HL-60/S4 treated with retinoic acid at 250 ng/mL for 4 days and 3 days (cell line): ENCODE data around the gene RAB28.
"Not testable (repeated sequence)": the region's sequence is repeated elsewhere in the genome, so short reads cannot be mapped to it uniquely, and the experiment has no call there.

Experiments used
- in situ Hi-C: fragments of 300-500 bp; cut with MboI; formaldehyde crosslinking; loops from 2 replicates; pipeline ENCODE4 v1.7.0; 2022; ENCODE audit warnings: low sequenced_read_pairs

Gene RAB28

GRCh38 chr4:13452927-13453579 lies 31.1 kb downstream of the RAB28 start:
- in situ Hi-C loops = no loop called here

DNA sequence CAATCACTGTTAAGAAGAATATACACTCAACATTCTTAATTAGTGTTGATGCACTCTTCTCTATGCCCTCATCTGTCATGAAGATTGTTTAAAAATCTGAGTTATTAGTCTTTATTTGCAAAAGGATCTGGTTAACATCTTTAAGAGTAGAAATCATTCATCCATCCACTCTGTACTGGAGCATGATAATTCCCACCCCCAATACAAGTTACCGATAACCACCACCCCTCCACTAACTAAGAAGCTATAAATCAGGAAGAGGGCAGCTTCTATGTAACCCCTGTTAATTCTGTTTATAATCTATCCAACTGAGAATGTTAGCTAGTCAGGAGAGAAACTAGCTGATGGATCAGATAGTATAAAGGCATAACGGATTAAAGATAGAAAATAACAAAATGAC lies 34.5 kb downstream of the RAB28 start:
- in situ Hi-C loops = no loop called here

DNA sequence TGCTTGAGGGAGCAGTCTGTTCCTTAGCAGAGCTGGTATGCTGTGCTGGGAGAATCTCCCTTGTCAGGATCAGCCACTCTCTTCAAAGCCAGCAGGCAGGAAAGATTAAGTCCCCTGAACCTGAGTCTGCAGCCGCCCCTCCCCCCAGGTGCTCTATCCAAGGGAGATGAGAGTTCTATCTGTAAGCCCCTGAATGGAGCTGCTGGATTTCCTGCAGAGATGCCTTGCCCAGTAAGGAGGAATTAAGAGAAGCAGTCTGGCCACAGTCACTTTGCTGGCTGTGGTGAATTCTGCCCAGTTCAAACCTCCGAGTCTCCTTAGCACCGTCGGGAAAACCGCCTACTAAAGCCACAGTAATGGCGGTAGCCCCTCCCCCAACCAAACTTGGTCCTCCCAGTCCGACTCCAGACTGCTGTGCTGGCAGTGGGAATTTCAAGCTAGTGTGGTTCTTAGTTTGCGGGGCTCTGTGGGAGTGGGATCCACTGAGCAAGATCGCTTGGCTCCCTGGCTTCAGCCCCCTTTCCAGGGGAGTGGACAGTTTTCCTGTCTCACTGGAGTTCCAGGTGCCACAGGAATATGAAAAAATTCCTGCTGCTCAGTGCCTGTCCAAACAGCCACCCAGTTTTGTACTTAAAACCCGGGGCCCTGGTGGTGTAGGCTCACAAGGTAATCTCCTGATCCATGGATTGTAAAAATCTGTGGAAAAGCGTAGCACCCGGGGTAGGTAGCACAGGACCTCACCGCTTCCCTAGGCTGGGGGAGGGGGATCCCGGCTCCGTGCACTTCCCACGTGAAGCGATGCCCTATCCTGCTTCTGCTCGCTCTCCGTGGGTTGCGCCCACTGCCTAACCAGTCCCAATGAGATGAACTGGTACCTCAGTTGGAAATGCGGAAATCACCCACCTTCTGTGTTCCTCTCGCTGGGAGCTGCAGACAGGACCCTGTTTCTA lies 38.0 kb downstream of the RAB28 start:
- in situ Hi-C loops = no loop called here

DNA sequence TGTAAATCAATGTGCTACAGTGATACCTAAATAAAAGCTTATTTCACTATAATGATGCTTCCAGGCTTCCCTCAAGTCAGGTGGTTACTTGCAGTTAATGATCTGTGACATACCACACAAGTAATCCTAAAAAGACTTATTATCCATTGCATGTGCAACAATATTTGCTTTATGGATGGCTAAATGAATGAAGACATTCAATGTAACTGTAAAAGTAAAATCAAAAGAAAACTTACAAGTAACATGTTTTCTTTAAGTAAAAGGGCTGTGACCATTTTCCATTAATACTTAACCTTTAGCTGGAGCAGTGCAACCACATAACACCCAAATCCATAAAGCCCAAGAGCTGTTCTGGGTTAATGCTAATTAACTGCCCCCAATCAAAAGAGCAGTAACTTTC lies 42.6 kb downstream of the RAB28 start:
- in situ Hi-C loops = no loop called here

- in situ Hi-C loops = no loop called here
Observed at GRCh38 chr4:13436962-13437361, 47.2 kb downstream of the RAB28 start.

GRCh38 chr4:13432453-13432852 lies 51.7 kb downstream of the RAB28 start:
- in situ Hi-C loops = no loop called here

GRCh38 chr4:13430834-13431568 lies 53.1 kb downstream of the RAB28 start:
- in situ Hi-C loops = no loop called here

DNA sequence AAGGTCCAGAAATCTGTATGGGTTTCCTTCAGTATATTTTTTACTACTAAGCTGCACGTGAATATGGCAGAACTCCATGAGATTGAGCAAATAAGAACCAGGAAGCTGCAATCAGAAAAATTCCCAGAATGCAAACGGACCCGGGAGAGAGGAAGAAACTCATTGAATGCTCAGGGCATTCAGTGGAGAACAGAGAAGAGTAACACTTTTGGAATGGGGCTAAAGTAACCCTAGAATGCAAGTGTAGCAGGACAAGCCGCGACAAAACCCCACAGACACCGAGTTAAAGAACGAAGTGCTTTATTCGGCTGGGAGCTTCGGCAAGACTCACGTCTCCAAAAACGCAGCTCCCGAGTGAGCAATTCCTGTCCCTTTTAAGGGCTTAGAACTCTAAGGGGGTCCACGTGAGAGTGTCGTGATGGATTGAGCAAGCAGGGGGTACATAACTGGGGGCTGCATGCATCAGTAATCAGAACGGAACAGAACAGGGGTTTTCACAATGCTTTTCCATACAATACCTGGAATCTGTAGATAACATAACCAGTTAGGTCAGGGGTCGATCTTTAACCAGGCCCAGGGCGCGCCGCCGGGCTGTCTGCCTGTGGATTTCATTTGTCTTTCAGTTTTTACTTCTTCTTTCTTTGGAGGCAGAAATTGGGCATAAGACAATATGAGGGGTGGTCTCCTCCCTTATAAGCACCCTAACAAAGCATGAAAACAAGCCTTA lies 56.4 kb downstream of the RAB28 start:
- in situ Hi-C loops = no loop called here

- in situ Hi-C loops = no loop called here
Observed at GRCh38 chr4:13415068-13415785, 68.9 kb downstream of the RAB28 start.

DNA sequence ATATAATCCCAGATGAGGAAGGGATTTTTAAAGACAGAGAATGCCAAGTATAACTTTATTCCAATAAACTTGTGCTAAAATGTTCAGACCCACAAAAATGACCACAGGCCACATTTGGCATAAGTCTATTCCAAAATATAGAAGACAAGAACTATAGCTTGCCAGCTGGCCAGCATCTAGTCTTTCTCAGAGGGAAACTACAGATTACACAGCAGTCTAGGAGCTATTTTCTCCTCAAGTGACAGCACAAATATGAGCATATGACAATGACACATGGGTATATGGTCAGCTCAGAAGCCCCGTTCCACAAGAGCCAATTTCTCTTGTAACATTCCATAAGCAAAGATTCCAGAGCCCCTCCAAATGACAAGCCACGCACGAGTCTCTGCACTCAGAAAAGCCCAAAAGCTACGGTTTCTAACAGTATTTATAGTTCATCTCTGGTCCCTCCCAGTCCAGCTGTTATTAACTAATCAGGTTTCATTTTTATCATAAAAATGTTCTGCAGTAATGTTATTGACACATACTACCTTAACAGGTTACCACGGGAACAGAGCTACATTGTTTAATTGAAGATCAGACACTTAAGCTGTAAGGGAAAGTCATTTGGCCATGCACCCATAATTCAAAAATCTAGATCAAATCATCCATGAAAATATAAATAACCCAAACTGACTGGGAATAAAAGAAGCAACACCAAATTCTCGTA lies 70.3 kb downstream of the RAB28 start:
- in situ Hi-C loops = no loop called here

DNA sequence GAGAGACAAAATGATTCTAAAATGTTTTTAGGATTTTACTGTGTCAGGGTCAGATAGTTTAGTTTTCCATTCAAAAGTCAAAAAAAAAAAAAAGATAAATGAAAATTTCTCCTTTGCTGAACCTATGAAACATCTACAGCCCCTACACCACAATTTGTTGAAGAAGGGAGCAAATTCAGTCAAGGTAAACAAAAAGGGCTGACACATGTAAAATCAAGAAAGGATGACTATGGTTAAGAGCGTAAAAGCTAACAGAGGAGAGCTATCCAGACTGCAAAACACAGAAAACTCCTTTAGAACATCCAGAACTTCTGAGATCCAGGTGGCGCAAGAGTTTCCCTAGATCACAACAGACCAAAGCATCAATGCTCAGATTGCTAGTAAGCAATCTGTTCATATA lies 72.2 kb downstream of the RAB28 start:
- in situ Hi-C loops = no loop called here

DNA sequence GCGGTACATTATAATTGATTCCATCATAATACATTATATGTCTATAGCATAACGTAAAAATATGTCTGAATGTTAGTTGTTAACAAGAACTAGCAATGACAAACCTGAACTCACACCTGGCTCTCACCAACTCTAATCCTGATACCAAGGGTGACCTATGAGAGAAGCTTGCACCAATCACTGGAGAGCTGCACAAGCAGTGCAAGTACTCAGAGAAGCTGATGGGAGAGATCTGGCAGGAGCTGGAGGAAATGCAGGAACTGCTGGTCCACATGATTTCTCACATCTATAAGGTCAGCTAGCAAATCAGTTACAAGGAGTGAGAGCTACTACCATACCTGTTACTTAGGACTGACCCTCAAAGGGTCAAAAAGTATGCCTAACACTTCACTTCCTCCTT lies 74.8 kb downstream of the RAB28 start:
- in situ Hi-C loops = no loop called here

GRCh38 chr4:13406156-13406555 lies 78.0 kb downstream of the RAB28 start:
- in situ Hi-C loops = not testable (repeated sequence)

- in situ Hi-C loops = no loop called here
Observed at GRCh38 chr4:13403833-13404232, 80.3 kb downstream of the RAB28 start.

- in situ Hi-C loops = no loop called here
Observed at GRCh38 chr4:13403326-13403725, 80.8 kb downstream of the RAB28 start.

DNA sequence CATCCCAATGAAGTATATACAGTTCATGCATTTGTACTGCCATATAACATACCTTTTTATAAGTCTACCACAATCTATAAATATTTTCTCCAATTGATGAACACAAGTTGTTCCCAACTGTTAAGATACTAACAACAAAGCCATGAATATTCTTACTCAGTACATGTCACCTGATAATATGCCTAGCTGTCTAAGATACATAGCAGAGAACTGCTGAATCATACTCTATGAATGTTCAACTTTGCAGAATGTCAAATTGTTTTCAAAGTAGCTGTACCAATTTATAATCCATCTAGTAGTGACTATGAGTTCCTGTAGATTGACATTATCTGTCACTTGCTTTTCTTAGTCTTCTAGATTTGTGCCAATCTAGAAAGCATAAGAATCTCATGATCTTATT lies 84.9 kb downstream of the RAB28 start:
- in situ Hi-C loops = no loop called here

DNA sequence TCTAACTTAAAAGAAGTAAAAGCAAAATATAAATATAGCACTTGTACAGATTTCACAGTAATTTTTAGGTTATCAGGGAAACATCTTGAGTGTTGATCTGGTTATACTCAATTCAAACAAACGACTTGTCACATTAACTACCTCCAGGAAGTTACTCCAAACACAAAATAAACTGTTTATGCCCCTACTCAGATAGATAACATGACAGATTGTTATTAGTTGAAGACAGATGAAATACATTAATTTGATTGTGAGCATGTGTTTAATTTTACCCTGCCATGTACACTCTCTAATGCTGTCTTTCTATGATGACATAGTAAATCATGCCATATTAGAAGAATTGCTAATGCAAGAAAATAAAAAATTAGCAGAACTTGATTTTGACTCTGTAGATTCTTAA lies 88.0 kb downstream of the RAB28 start:
- in situ Hi-C loops = no loop called here

DNA sequence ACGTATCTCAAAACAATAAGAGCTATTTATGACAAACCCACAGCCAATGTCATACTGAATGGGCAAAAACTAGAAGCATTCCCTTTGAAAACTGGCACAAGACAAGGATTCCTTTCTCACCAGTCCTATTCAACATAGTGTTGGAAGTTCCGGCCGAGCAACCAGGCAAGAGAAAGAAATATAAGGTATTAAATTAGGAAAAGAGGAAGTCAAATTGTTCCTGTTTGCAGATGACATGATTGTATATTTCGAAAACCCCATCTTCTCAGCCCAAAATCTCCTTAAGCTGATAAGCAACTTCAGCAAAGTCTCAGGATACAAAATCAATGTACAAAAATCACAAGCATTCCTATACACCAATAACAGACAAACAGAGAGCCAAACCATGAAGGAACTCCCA lies 94.2 kb downstream of the RAB28 start:
- in situ Hi-C loops = not testable (repeated sequence)

- in situ Hi-C loops = no loop called here
Observed at GRCh38 chr4:13386405-13387107, 97.6 kb downstream of the RAB28 start.
